ENCODE measurements around the gene HOGA1.

GRCh38 chr10:97597778-97598177 is 13.6 kb downstream of the HOGA1 start:
- TF ChIP-seq POLR2A (IDR thresholded peaks at IDR 0.05; ENCODE audit: low read depth, low read length) (no peak), CTCF (IDR thresholded peaks at IDR 0.05; ENCODE audit: extremely low read depth in 1 of 2, insufficient read depth in 1 of 2, low read depth in 1 of 2, low read length in 2 of 2) (no peak), MYC (IDR thresholded peaks at IDR 0.05; ENCODE audit: low read depth, low read length) (no peak), POLR2AphosphoS5 (IDR thresholded peaks at IDR 0.05; ENCODE audit: insufficient read depth, low read depth, low read length) (no peak), FOS (IDR thresholded peaks at IDR 0.05; ENCODE audit: borderline replicate concordance, insufficient read depth, low read length) (peak; percentile 30), GATA2 (IDR thresholded peaks at IDR 0.05; ENCODE audit: insufficient read depth, insufficient read length, low read depth, low read length) (no peak)
